ENCODE data around the gene CIITA.
A peak's percentile ranks its signal among the peaks of the same experiment; 100 is the strongest.
"Not testable (repeated sequence)": the region's sequence is repeated elsewhere in the genome, so short reads cannot be mapped to it uniquely, and the experiment has no call there.

Gene CIITA

DNA sequence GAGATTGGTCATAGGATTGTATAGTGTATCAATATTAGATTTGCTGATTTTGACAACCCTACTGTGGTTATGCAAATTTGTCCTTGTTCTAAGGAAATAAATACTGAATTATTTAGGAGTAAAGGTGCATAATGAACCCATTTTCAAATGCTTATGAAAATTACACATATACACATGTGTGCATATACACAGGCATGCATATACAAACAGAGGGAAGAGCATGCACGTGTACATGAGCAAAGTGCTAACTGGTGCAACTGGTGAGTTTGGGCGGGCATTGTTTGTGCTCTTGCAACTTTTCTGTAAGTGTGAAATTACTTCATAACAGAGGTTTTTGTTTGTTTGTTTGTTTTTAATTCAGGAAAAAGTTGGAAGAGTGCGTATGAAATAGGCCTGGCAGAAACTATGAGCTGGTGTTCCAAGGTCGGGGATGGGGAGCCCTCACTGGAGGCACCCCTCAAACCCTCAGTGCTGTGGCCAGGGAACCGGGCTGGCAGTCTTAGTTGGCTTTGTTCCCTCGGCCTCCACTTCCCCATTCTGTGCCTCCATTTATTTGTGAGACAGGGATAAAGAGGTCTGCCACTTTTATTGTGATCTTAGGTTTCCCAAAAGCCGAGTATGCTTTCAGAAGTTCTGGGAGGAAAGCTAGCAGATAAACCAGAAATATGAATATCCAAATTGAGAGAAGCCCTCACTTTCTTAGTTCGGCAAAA, 59.4 kb downstream of the CIITA start:
- no peak for DNase-seq

DNA sequence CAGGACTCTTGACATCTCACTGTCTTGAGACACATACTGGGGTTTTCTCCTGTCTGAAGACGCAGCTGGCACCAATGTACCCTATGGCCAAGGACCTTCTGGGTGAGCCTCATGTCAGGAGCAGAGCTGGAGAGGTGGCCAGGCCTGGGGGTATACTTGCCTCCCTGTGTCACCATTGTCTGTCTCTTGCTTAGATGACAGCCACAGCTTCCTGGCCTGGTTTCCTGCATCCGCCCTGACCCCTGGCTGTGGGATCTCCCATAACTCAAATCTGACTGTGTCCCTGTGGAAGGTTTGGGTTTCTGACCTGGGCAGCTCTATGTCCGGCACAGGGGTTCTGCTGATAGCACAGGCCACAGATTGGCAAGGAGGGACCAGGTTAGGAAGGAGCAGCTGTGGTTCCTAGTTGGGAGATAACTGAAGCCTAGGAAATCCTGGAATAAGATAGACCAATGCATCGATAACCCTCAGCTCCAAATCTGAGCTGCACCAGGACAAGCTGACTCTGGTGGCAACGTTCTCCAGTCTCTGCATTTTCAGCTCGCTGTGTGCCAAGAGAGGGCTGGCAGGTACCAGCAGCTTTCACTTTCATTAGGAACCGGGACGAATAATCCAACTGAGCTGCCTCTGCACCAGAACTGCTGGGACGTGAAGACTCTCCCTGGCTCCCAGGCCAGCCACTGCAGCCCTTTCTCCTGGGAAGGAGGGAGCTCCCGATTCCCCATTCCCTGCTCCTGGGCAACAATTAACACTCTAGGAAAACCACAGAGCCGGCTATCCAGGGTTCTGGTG, 60.3 kb downstream of the CIITA start:
- no peak for DNase-seq

DNA sequence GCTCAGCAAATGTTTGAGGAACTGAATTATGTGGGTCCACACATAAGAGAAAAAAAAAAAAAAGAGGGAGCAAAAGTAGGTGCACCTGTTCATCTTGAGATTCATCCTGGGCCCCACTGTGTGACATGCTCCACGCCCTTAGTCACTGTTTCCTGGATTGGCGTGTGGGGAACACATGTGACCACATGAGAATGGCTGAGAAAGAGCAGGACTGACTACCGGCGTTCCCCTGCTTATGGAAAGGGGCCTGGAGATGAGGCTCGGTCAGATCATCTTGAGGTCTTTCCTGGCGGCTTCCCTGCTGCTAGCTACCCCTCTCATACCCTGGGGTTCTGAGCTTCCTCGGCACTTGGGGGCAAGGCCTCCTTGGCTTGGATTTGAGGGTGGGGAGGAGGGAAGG, 61.3 kb downstream of the CIITA start:
- no peak for DNase-seq

DNA sequence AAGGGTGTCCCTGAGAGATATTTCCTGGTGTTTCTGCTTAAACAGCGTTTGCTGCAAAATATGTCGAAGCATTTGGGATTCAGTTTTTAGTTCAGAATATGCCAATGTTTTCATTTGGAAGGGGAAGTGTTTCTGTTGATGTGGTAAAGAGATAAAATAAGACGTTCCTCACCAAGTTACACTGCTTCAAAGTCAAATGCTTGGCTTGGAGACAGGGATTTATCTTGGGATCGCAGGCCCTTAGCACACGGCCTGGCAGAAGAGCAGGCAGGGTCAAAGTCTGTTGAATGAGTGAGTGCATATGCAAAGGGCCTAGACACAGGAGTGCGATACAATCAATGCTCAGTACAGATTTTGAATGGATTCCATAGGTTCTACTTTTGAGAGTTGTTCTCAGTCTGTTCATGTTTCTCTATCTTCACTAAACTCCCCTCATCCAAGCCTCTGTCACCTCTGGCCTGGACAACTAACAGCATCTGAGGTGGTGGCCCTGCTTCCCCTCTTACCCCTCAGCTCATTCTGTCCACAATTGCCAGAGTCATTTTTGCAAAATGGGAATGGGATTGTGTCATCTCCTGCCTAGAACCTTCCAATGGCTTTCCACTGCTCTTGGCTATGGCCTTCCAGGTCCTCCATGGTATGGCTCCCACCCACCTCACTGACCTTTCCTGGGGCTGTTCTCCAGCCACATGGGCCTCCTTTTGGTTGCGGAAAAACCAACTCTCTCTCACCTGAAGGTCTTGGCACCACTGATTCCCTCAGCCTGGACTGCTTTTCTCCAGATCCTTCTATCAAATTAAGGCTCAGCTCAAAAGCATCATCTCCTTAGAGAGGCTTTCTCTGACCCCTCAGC, 62.0 kb downstream of the CIITA start:
- no peak for DNase-seq

DNA sequence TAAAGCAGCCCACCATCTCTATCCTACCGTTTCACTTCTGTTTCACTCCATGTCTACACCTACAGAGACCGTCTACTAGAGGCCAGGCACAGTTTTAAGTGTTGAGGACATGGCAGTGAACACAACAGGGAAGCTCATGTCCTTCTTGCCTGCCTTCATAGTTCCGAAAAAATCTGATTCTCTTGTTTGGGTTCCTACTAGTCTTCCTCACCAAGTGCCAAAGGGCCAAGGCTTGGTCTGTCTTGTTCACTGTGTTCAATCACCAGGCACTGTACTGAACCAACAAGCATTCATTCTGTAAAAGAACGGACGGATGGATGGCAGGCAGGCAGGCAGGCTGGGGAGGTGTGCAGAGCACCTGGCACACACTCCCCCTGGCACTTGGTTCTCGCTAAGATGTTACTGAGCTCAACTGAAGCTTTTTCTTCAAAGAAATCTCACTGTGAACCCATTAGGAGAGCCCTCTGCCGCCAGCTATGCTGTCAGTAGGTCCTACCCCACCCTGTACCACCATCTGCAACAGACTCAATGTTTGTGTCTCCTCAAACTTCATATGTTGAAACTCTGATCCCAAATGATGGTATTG, 62.7 kb downstream of the CIITA start:
- no peak for DNase-seq

DNA sequence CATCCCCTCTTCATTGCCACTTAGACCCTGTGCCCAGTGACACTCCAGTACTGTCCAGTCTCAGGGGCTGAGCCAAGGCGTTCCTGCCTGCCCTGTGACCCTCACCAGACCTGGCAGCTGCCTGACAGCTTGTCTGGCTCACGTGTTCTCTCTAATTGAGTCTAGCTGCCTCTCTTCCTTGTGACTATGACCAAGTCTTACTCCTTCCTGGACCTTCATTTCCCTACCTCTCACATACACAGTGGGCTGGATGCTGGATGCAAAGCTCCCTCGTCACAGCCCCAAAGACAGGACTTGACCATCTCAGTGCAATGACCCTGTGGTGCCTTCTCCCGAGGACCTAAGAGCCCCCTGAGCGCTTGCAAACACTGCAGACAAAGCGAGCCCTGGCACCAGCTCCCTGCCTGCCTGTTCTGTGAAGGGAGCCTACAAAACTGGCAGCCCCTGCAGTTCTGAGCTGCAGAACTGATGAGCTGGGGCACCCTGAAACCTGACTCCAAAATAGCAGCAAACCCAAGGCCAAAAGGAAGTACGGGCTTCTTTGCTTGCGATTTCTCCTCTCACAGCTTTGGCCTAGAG, 63.6 kb downstream of the CIITA start:
- no peak for DNase-seq

DNA sequence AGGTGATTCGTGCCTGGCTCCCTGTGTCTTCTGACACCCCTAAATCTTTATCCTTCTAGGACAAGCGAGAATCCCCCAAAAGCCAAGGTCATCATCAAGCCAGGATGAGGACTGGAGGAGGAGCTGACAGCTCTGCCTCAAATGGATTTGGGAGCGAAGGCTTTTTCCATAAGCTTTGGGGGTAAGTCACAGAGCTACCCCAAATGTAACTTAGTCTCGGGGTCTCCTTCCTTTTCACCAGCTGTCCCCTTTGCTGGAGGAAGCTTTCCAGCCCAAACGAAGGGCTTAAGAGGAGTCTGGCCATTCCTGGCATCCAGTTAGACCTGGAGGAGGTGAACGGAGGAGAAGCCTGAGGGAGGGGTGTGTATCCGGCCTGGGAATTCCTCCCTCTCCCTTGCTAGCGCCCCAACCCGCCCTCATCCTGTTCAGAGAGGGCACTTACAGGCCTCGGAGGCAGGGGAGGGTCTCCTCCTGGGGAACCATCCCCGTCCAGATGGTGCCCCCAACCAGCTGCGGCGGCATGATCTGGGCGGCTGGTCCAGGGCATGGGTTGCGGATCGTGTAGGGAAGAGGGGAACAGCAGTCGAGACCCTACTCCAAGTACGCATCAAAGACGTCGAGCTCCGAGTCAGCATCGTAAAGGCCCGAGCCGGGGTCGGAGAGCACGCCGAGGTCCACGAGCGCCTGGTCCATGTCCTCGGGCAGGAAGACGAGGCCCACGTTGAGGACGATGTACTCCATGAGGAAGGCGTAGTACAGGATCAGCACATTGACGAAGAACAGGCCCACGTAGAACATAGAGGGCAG, 64.3 kb downstream of the CIITA start:
- no peak for DNase-seq

DNA sequence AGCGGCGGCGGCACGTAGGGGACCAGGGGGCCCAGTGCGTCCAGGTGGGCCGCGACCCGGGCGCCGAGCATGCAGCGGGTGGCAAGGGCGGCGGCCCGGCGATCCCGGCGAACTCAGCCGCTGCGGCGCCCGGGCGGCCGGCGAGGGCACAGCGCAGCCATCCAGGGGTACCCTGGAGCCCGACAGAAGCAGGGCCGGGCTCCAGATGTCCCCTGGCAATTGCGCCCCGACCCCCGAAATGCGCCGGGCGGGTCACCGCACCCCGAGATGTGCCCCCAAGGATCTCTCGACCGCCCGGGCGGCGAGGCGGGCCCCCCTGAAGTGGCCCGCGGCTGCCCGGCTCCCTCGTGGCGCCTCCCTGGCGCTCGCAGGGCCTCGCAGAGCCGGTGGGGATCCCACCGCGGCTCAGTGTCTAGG, 64.9 kb downstream of the CIITA start:
- DNase-seq = not testable (repeated sequence)

DNA sequence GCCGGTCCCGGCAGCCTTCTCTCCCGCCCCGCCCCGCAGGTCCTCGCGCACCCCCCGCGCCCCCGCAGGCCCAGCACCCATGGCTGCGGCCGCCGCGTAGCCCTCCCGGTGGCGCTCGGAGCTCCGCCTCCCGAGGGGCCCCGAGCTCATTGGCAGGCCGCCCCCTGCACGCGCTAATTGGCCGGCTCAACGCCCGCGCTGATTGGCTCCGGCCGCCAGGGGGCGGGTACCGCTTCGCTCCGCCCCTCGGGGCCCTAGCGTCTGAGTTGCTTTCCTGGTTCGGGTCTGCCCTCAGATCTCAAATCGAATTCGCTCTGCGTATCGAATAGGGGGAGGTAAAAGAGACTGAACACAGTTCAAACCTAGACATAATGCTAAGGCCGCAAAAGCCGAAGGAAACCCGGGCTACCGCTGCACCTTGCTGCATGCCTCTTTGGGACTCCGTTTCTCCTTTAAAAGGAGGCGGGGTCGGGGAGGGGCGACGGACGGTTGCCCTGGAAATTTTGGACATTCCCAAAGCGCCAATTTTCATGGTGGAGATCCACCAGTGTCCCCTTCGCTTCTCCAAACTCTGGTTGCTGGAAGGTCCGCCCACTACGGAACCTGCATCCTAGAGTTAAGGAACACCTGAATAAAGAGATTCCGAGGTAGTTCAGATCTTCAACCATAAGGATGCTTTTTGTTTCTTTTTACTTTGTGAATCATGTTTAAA, 65.5 kb downstream of the CIITA start, which contains the start of gene DEXI:
TSS of gene DEXI (minus strand) at position 117 of the 712 bp plus-strand sequence. CDS start 463 bp downstream, outside the sequence.
- peak; percentile 93 for DNase-seq

DNA sequence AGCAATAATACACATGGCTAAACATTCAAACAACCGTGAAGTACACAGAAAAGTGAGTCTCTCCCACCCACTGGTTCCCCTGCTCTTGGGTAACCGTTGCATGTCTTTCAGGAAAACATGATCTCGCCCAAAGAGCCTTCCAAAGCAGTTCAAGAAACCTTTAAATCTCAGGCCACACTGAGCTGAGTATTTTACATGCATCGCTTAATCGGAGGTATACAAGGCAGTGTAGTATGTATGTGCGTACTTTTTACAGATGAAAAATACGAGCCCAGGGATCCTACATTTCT, 66.0 kb downstream of the CIITA start:
- no peak for DNase-seq

DNA sequence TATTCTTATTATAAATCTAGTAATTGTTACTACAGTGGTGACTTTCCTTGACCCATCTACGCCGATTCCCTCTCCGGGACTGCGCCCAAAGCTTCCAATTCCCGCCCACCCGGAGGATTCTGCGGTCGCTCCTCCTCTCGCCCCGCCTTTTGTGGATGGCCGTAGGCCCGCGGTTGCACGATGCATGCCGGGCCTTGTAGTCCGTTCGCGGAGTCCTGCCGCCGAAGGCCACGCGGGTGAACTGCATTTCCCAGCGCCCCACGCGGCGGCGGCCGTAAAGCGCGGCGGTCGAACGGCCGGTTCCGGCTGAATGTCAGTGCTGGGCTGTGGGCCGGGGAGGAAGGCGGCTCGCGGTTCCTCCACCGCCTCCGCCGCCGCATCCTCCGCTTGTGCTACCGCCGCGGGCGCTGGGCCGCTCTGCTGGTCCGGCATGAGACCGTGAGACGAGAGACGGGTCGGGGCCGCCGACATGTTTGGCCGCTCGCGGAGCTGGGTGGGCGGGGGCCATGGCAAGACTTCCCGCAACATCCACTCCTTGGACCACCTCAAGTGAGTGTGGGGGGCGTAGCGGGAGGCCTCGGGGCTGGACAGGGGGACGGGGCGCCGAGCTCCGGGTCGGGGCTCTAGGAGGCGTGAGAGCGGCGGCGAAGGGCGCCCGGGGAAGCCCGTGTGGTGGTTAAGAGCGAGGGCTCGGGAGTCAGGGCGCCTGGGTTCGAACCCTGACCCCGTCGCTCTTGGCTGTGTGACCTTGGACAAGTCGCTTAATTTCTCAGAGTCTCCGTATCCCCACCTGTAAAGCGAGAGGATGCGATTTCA, 67.5 kb downstream of the CIITA start, which contains the start of gene CLEC16A:
TSS of gene CLEC16A (plus strand) at position 316 of the 816 bp plus-strand sequence. CDS start at position 470, 154 bp downstream.
- peak; percentile 94 for DNase-seq

DNA sequence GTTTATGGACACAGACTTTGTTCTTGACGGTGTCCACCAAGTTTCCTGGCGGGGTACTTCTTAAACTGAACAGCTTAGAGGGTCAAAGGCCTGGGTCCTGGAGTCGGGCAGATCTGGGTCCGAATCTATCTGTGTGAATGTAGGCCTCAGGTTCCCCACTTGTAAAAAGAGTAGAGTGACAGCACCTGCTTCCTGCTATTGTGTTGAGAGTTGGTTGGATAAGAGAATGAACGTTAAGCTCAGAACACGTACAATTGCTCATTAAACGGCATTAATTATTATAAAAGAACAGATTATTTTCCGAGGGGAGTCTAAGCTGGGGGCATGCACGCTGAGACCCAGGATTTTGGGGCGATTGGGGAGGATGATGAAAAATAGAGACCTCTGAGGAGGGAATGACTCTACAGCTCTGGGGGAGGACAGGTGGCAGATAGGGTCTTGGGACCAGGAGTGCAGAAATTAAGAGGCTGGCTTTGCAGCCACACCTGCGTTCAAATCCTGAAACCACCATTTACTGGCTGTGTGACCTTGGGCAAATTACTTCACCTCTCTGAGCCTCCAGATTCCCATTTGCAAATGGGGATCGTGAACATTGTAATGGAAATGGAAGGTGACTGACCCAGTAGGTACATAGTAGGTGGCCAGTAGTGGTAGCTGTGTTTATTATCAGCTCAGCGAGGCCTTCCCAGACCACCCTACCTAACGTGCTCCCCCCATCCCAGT, 68.2 kb downstream of the CIITA start:
- no peak for DNase-seq

DNA sequence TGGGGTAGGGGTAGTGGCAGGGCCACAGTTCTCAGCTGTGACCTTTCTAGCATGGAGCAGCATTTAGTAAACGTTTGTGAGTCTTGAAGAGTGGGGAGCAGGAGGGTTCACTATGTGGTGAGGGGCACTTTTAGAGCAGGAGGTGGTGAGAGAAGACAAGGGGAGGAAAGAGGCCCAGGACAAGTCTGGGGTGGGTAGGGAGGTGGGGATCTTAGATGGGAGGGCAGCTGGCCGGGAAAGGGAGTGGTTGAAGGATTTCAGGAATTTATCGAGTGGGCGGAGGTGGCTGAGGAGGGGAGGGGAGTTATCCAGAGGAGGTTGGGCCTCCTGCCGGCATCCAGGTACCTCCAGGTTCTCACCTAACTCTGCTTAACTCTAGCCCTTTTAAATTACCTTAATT, 69.3 kb downstream of the CIITA start:
- DNase-seq = no peak

DNA sequence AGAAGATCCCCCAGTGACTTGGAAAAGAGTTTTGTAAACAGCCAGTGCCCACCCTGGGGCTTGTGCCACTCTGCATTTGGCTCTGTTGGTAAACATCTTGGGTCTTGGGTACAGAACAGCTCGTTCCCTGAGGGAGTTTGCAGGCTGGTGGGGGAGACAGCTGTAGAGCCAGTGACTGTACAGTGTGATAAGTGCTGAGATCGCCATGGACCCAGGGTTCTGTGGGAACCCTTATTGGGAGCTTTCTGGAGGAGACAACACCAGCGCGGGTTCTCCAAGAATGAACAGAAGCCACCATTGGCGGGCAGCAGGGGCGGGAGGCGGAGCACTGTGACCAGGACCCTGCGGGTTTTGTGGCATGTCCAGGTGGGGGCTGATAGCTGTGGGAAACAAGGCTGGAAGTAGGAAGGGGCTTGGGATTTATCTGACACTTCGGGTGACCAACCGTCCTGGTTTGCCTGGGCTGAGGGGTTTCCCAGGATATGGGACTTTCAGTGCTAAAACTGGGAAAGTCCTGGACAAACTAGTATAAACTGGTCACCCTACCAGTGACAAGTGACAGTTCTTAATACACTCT, 70.3 kb downstream of the CIITA start:
- DNase-seq = no peak

DNA sequence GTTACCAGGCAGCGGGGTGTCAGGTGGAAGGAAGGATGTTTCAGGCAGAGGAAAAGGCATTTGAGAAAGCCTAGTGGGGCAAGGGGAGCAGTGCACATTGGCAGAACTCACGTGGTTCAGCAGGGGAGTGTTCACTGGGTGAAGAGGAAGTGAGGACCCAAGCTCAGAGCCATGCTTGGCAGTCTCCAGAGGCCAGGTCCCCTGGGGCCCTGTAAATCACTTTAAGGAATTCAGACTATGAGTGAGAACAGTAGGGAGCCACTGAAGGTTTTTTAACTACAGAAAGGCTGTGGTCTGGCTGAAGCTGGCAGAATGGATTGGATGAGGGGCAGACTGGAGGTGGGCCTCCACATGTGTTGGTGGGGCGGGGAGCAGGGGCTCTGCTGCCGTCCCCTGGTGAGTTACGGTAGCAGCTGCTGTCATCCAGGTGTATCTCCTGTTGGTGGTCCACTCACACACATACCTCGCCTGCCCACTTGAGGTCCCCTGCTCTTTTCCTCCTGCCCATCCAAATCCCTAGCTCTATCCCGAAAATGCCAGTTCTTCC, 72.5 kb downstream of the CIITA start:
- peak; percentile 21 for DNase-seq

DNA sequence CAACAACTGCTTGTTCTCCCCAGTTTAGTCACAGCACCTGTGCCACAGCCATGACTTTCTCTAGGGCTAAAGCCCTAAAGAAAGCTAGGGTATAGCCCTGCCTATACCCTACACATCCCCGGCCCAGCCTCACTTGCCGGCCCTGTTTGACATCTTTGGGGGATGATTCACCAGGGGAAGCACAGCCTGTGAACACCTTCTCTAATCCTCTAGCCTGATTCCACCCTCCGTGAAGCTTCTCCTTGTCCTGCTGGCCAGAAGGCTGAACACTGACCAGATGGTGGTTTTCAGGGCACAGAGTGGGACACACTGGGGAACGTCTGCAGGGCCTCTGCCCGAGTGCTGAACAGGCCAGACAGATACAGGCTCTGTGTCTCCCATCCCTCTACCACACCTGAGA, 73.4 kb downstream of the CIITA start:
- no peak for DNase-seq

DNA sequence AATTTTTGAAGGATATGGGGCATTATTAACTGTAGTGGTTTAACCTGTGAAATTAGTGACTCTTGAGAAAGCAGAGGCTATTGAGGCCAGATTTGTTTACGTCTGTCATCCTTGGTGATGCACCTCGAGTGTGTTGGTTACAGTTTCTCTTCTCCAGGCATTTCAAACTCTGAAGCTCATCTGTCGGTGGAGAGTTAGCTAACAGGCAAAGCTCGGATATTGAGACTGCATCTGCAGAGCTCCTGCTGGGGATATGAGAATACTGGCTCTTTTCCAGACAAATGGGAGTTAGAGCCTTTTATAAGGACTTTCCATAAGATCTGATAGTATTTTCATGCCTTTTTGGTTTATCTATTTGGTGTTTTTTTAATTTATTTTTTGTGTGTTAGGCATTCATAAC, 74.0 kb downstream of the CIITA start:
- no peak for DNase-seq

DNA sequence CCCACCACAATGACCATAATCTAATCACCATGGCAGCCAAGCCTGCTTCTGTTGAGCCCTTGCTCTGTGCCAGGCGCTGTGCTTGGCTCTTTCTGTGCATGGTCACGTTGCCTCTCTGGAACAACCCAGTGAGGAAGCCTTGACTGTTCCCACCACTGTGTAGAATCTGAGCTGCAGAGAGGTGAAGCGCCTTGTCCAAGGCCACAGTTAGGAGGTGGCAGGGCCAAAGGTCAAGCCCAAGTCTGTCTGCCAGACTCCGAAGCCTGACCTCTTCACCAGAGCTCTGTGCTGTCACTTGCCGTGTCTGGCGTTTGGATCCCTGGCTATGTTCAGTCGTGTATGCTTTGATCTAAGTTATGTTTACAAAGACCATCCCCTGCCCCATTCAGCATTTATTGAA, 77.9 kb downstream of the CIITA start:
- no peak for DNase-seq

Data from activated CD4-positive, alpha-beta T cell treated with anti-CD3 and anti-CD28 coated beads for 1 hour (primary cell).